Smooth muscle cell (in vitro differentiated cells): ENCODE results near the gene MCUR1. TPM values are rescaled to one million over a fixed set of nuclear protein-coding genes. Genes with fewer than 3 reads are reported as not detected.
"Not testable (repeated sequence)": the region's sequence is repeated elsewhere in the genome, so short reads cannot be mapped to it uniquely, and the experiment has no call there.

ENCODE experiments used
- DNase-seq: peaks from one replicate; lab custom pipeline; 2025; ENCODE audit not compliant: unreplicated experiment; lab: John Stamatoyannopoulos, UW
- H2AFZ ChIP-seq: fragments of 200-600 bp; sonication (generic); 2 replicates; pipeline ENCODE4 v1.6.0; 2016; ENCODE audit warnings: antibody characterized with exemption, low read depth, mild to moderate bottlenecking
- H3F3A ChIP-seq: fragments of 200-600 bp; sonication (generic); 2 replicates; pipeline ENCODE4 v1.6.0; 2017; ENCODE audit warnings: antibody characterized with exemption, low read depth
- H3K27ac ChIP-seq: fragments of 200-600 bp; sonication (generic); 2 replicates; pipeline ENCODE4 v1.5.1; 2016; ENCODE audit warnings: low read depth, mild to moderate bottlenecking
- H3K27me3 ChIP-seq: fragments of 200-600 bp; sonication (generic); 2 replicates; pipeline ENCODE4 v1.6.1; 2016; ENCODE audit warnings: low read depth, mild to moderate bottlenecking
- H3K36me3 ChIP-seq: fragments of 200-600 bp; sonication (generic); 2 replicates; pipeline ENCODE4 v1.5.1; 2016; ENCODE audit warnings: low read depth
- H3K4me1 ChIP-seq: fragments of 200-600 bp; sonication (generic); 2 replicates; pipeline ENCODE4 v1.5.1; 2016; ENCODE audit warnings: low read depth
- H3K4me2 ChIP-seq: fragments of 200-600 bp; sonication (generic); 2 replicates; pipeline ENCODE4 v1.6.0; 2016; ENCODE audit warnings: mild to moderate bottlenecking
- H3K4me3 ChIP-seq: fragments of 200-600 bp; sonication (generic); 2 replicates; pipeline ENCODE4 v1.5.1; 2016; ENCODE audit warnings: mild to moderate bottlenecking
- H3K79me2 ChIP-seq: fragments of 200-600 bp; sonication (generic); 2 replicates; pipeline ENCODE4 v1.6.0; 2016; ENCODE audit warnings: low read depth, mild to moderate bottlenecking
- H3K9ac ChIP-seq: fragments of 200-600 bp; sonication (generic); 2 replicates; pipeline ENCODE4 v1.6.0; 2016; ENCODE audit warnings: low read depth
- H3K9me3 ChIP-seq: fragments of 200-600 bp; sonication (generic); replicated peaks from 2 replicates; pipeline ENCODE4 v1.5.1; 2016; ENCODE audit warnings: low read depth
- H4K20me1 ChIP-seq: fragments of 200-600 bp; sonication (generic); 2 replicates; pipeline ENCODE4 v1.6.0; 2016; ENCODE audit warnings: low read depth
- whole genome bisulfite sequencing: methylation state at CpG from one replicate; pipeline ENCODE4 v1.1.7; 2016; ENCODE audit warnings: low lambda C conversion rate; 5-methylcytosine and 5-hydroxymethylcytosine counted together
- polyA plus RNA-seq: library from polyadenylated mRNA; unstranded; fragments of >200 nt; fragmentation: Nextera tagmentation; extraction: Ambion mirVana; gene quantifications from 2 replicates; pipeline ENCODE4 v1.2.1, GENCODE V29; 2016
- total RNA-seq: library from RNA; depleted of rRNA; stranded (reverse); fragments of >200 nt; gene quantifications from 2 replicates; pipeline ENCODE4 v1.2.3, GENCODE V29; 2014
- TF ChIP-seq, protein P1 (sequence below): fragments of 200-600 bp; sonication (generic); IDR thresholded peaks from 2 replicates; pipeline ENCODE4 v1.5.1; 2017; ENCODE audit warnings: borderline replicate concordance, mild to moderate bottlenecking, antibody characterized with exemption; ENCODE audit not compliant: insufficient read depth, poor library complexity, severe bottlenecking

MCUR1 gene
- total and polyA plus RNA-seq, 2 experiments from 2014 or later: 11.3 to 23.4 TPM

DNA sequence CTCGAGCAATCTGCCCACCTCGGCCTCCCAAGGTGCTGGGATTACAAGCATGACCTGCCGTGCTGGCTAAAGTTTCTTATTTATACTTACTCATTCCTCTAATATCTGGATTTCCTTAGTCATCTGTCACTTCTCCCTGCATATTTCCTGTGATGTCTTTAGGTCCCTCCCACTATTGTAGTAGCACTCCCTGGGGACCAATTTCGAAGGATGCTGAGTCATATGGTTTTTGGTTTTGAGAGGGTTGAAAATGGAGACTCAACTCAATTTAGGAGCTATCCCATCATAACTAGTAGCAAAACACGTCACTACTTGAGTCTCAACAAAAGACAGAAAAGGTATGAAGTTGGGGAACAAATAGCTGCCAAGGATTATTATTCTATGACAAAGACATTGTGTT lies 20.2 kb downstream of the MCUR1 start:
- Histone ChIP-seq H3K27ac (no peak overlapping the region), H3K4me3 (no peak overlapping the region), H3K4me2 (no peak overlapping the region), H3K4me1 (no peaks in the 10 kb centered on the region), H3K9me3 (no peaks in the 10 kb centered on the region), H3K9ac (no peak overlapping the region), H3F3A (no peaks in the 10 kb centered on the region), H3K36me3 (peaks cover 11% of the 10 kb centered on the region), H3K79me2 (no peaks in the 10 kb centered on the region), H4K20me1 (no peaks in the 10 kb centered on the region), H3K27me3 (no peaks in the 10 kb centered on the region), H2AFZ (no peak overlapping the region)
- no peak for DNase-seq
- 95% methylated on average over 5 of the region's 5 CpGs for WGBS
- TF ChIP-seq, protein P1, sequence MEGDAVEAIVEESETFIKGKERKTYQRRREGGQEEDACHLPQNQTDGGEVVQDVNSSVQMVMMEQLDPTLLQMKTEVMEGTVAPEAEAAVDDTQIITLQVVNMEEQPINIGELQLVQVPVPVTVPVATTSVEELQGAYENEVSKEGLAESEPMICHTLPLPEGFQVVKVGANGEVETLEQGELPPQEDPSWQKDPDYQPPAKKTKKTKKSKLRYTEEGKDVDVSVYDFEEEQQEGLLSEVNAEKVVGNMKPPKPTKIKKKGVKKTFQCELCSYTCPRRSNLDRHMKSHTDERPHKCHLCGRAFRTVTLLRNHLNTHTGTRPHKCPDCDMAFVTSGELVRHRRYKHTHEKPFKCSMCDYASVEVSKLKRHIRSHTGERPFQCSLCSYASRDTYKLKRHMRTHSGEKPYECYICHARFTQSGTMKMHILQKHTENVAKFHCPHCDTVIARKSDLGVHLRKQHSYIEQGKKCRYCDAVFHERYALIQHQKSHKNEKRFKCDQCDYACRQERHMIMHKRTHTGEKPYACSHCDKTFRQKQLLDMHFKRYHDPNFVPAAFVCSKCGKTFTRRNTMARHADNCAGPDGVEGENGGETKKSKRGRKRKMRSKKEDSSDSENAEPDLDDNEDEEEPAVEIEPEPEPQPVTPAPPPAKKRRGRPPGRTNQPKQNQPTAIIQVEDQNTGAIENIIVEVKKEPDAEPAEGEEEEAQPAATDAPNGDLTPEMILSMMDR: no peak

DNA sequence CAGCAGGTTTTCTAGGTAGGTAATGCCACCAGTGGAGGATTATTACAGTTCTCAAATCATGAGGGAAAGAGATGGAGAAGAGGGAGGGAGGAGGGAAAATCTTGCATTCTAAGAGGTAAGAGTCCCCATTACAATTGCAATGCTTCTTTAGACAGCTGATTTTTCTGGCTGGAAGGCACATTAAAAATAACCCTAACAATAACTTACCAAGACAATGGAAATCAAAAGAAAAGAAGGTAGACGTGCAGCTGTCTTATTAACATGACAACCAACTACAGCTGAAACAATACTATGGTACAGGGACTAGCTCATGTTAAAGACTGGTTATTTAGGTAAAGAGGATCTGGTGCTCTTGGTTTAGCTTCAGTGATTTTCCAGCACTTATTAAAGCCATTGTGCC lies 24.6 kb downstream of the MCUR1 start:
- 91% methylated on average over 1 of the region's 1 CpG for WGBS
- Histone ChIP-seq H3K36me3 (peaks cover 11% of the 10 kb centered on the region), H3K9ac (no peak overlapping the region), H3K79me2 (no peaks in the 10 kb centered on the region), H2AFZ (no peak overlapping the region), H3K27ac (no peak overlapping the region), H3K9me3 (no peaks in the 10 kb centered on the region), H3K4me2 (no peak overlapping the region), H3K4me1 (peaks cover 12% of the 10 kb centered on the region), H3K27me3 (no peaks in the 10 kb centered on the region), H3K4me3 (no peak overlapping the region), H3F3A (no peaks in the 10 kb centered on the region), H4K20me1 (no peaks in the 10 kb centered on the region)
- no peak for DNase-seq
- TF ChIP-seq, protein P1: no peak

DNA sequence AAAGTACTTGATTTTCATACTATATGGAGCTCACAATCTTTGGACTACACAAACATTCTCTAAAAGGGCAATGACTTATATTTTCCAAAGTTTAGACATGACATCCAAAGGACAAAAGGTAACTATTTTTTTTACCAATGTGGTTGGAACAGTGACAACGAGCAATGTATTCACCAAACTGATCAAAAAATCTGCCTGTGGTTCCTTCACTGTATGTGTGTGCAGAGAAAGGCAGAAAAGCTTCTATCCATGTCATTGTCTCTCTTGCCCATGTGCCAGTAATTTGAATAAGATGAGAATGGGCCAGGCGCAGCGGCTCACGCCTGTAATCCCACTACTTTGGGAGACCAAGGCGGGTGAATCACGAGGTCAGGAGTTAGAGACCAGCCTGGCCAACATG lies 25.5 kb downstream of the MCUR1 start:
- no peaks in the 10 kb centered on the region for H4K20me1 ChIP-seq
- 92% methylated on average over 6 of the region's 6 CpGs for WGBS
- H3K9ac ChIP-seq: no peak overlapping the region
- no peaks in the 10 kb centered on the region for H3K79me2 ChIP-seq
- no peaks in the 10 kb centered on the region for H3K9me3 ChIP-seq
- no peak overlapping the region for H3K4me3 ChIP-seq
- no peaks in the 10 kb centered on the region for H3F3A ChIP-seq
- peaks cover 10% of the 10 kb centered on the region for H3K36me3 ChIP-seq
- no peak overlapping the region for H3K4me2 ChIP-seq
- no peak overlapping the region for H2AFZ ChIP-seq
- H3K27ac ChIP-seq: no peak overlapping the region
- TF ChIP-seq, protein P1: no peak
- H3K4me1 ChIP-seq: peaks cover 12% of the 10 kb centered on the region
- DNase-seq: no peak
- no peaks in the 10 kb centered on the region for H3K27me3 ChIP-seq

DNA sequence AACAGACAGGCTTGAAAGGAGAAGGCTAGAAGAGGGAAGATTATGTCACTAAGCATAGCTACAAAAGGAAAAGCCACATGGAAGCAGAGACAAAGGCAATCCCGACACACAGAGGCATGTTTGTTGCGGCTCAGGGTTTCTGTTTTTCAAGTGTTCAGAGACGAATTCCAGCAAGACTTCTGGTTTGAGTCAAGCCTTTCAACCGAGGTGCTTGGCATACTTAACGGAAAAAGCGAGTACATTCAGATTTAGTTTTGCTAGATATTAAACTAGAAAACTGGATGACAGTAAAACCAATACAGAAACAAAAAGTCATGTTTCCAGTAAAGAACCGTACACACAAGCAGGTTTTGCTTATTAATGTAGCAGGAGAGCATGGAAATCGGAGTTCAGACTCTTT lies 27.2 kb downstream of the MCUR1 start:
- 17% methylated on average over 8 of the region's 8 CpGs for WGBS
- Histone ChIP-seq H3K9ac (peak overlapping the region; percentile 41), H3F3A (no peaks in the 10 kb centered on the region), H3K9me3 (no peaks in the 10 kb centered on the region), H4K20me1 (no peaks in the 10 kb centered on the region), H3K27ac (peak overlapping the region; percentile 74), H3K4me3 (peak overlapping the region; percentile 40), H3K4me1 (peaks cover 12% of the 10 kb centered on the region), H3K4me2 (peak overlapping the region; percentile 83), H3K36me3 (peaks cover 2% of the 10 kb centered on the region), H3K79me2 (no peaks in the 10 kb centered on the region), H2AFZ (peak overlapping the region; percentile 59), H3K27me3 (no peaks in the 10 kb centered on the region)
- no peak for DNase-seq
- TF ChIP-seq, protein P1: no peak

DNA sequence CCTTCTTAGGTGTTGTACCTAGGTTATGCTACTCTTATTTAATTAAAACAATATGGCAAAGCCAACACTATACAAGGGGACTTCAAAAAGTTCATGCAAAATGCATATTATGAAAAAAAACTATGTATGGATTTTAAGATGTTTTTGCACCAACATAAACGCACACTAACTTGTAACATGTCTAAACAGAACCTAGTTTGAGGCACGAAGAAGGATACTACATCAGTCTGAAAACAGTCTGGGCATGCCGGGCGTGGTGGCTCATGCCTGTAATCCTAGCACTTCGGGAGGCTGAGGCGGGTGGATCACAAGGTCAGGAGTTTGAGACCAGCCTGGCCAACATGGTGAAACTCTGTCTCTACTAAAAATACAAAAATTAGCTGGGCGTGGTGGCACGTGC lies 34.2 kb downstream of the MCUR1 start:
- 97% methylated on average over 8 of the region's 8 CpGs for whole genome bisulfite sequencing
- not testable (repeated sequence) for H3K79me2 ChIP-seq, DNase-seq, H3K4me1 ChIP-seq, H3K27ac ChIP-seq, H3F3A ChIP-seq, H3K4me2 ChIP-seq, H3K36me3 ChIP-seq, H3K9ac ChIP-seq, H3K4me3 ChIP-seq, H2AFZ ChIP-seq, H3K27me3 ChIP-seq, H4K20me1 ChIP-seq, H3K9me3 ChIP-seq
